Gastroesophageal sphincter (tissue), 4 donors: ENCODE measurements around the gene ZSCAN31. TPM values are rescaled to one million over a fixed set of nuclear protein-coding genes. Genes with fewer than 3 reads are reported as not detected.
"Not testable (repeated sequence)": the region's sequence is repeated elsewhere in the genome, so short reads cannot be mapped to it uniquely, and the experiment has no call there.

Experiments
- ATAC-seq: fragments of 150-250 bp; one replicate; pipeline ENCODE4 v1.9.1; 2016; ENCODE audit warnings: mild to moderate bottlenecking, moderate library complexity
- H3K27ac ChIP-seq, 4 donors: fragments of 200-600 bp; sonication (generic) in 3 of 4; 1 replicate in 3 of 4; 2 replicates in 1 of 4; pipeline ENCODE4 v1.5.1; 2016 to 2019
- H3K27me3 ChIP-seq: fragments of 200-600 bp; sonication (generic); one replicate; pipeline ENCODE4 v1.5.1; 2019
- H3K36me3 ChIP-seq, 2 donors: fragments of 200-600 bp; sonication (generic); one replicate each; pipeline ENCODE4 v1.5.1; 2019; ENCODE audit warnings: control low read depth in 1 of 2
- H3K4me1 ChIP-seq, 3 donors: fragments of 200-600 bp; sonication (generic); 1 replicate in 2 of 3; 2 replicates in 1 of 3; pipeline ENCODE4 v1.5.1; 2016 to 2019; ENCODE audit warnings: control low read depth in 2 of 3
- H3K4me3 ChIP-seq, 2 donors: fragments of 200-600 bp; sonication (generic); one replicate each; pipeline ENCODE4 v1.5.1; 2019; ENCODE audit warnings: mild to moderate bottlenecking in 1 of 2, moderate library complexity in 1 of 2
- H3K9me3 ChIP-seq, 3 donors: fragments of 200-600 bp; sonication (generic); one replicate each; pipeline ENCODE4 v1.5.1; 2017 to 2019; ENCODE audit warnings: control low read depth in 2 of 3
- CTCF ChIP-seq, 4 experiments: fragments of 200-600 bp in 2 of 4; fragments of 450-650 bp in 2 of 4; sonication (generic) in 1 of 4; IDR thresholded peaks; one replicate each; pipeline ENCODE4 v1.5.1; 2017 to 2019; ENCODE audit warnings: antibody characterized with exemption in 4 of 4, mild to moderate bottlenecking in 2 of 4, moderate library complexity in 2 of 4
- EP300 ChIP-seq: sonication (generic); formaldehyde crosslinking; IDR thresholded peaks from one replicate; pipeline ENCODE4 v1.6.1; 2017; ENCODE audit warnings: antibody characterized with exemption, mild to moderate bottlenecking
- POLR2A ChIP-seq, 2 donors: fragments of 450-650 bp; IDR thresholded peaks; one replicate each; pipeline ENCODE4 v1.6.1; 2017; ENCODE audit warnings: antibody characterized with exemption in 2 of 2, mild to moderate bottlenecking in 2 of 2, moderate library complexity in 1 of 2
- POLR2AphosphoS5 ChIP-seq: sonication (generic); formaldehyde crosslinking; IDR thresholded peaks from one replicate; pipeline ENCODE4 v1.6.1; 2017; ENCODE audit warnings: antibody characterized with exemption
- WGBS, 2 donors: methylation state at CpG; one replicate each; pipeline ENCODE4 v1.1.5; 2018; ENCODE audit warnings: low coverage in 1 of 2; 5-methylcytosine and 5-hydroxymethylcytosine counted together
- total RNA-seq, 4 donors: library from RNA; depleted of rRNA; stranded (reverse); fragments of >200 nt; gene quantifications; one replicate each; pipeline ENCODE4 v1.1.0, GENCODE V29; 2016

ZSCAN31 gene
- total RNA-seq, 4 donors from 2014 or later: 14.9 to 32.0 (median 24.8) TPM

GRCh38 chr6:28369463-28369862 is 33.5 kb upstream of the ZSCAN31 start:
- Histone ChIP-seq H3K4me1 (no peaks in the 10 kb centered on the region), H3K27ac (no peak overlapping the region), H3K36me3 (peaks cover 3 to 42% of the 10 kb centered on the region in 2 donors), H3K27me3 (no peaks in the 10 kb centered on the region), H3K9me3 (no peaks in the 10 kb centered on the region), H3K4me3 (no peak overlapping the region)
- TF ChIP-seq CTCF (IDR thresholded peaks at IDR 0.05) (no peak), POLR2AphosphoS5 (no peak), POLR2A (IDR thresholded peaks at IDR 0.05) (no peak), EP300 (no peak)
- no peak for ATAC-seq
- WGBS, 2 donors: 94 to 95% methylated on average over 3 of the region's 3 CpGs

DNA sequence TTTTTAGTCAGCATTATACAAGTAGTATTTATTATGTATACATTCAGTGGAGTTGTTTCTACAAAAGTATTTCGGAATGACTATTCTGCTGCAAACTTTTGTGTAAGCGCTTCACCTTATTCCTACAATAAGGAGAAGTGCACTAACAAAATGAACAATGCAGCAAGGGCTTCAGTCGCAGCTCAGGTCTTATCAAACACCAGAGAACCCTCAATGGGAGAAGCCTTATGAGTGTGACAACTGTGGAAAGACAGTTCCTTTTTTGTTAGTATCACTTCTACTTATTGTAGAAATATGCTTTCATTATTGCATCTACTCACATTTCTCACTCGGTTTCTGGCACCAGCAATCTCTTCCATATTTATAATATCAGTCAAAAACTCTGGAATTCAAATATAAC is 32.6 kb upstream of the ZSCAN31 start:
- Histone ChIP-seq H3K4me1 (no peaks in the 10 kb centered on the region), H3K27ac (no peak overlapping the region), H3K36me3 (peaks cover 3 to 51% of the 10 kb centered on the region in 2 donors), H3K4me3 (no peak overlapping the region), H3K9me3 (no peaks in the 10 kb centered on the region), H3K27me3 (no peaks in the 10 kb centered on the region)
- no peak for TF ChIP-seq CTCF (IDR thresholded peaks at IDR 0.05)
- no peak for TF ChIP-seq EP300
- no peak for TF ChIP-seq POLR2AphosphoS5
- TF ChIP-seq POLR2A (IDR thresholded peaks at IDR 0.05): no peak
- ATAC-seq: no peak
- WGBS, 2 donors: 75 to 76% methylated on average over 4 of the region's 4 CpGs

GRCh38 chr6:28365590-28365989 is 29.6 kb upstream of the ZSCAN31 start:
- not testable (repeated sequence) for H3K27ac ChIP-seq, ATAC-seq, H3K27me3 ChIP-seq, H3K4me1 ChIP-seq, H3K9me3 ChIP-seq, H3K4me3 ChIP-seq
- 86 to 100% methylated on average over 1 to 4 of the region's 4 CpGs for WGBS, 2 donors
- H3K36me3 ChIP-seq: peaks cover 3 to 79% of the 10 kb centered on the region in 2 donors

- H3K27me3 ChIP-seq: no peaks in the 10 kb centered on the region
- ATAC-seq: no peak
- H3K27ac ChIP-seq: no peak overlapping the region
- H3K4me3 ChIP-seq: no peak overlapping the region
- H3K9me3 ChIP-seq: no peaks in the 10 kb centered on the region
- peaks cover 0 to 69% of the 10 kb centered on the region in 2 donors for H3K36me3 ChIP-seq
- H3K4me1 ChIP-seq: peaks cover 0 to 13% (median 6%) of the 10 kb centered on the region in 3 donors
- no peak for TF ChIP-seq EP300
- TF ChIP-seq POLR2A (IDR thresholded peaks at IDR 0.05): no peak
- TF ChIP-seq CTCF (IDR thresholded peaks at IDR 0.05): no peak
- no peak for TF ChIP-seq POLR2AphosphoS5
- 82 to 83% methylated on average over 2 of the region's 2 CpGs for WGBS, 2 donors
Observed at GRCh38 chr6:28360961-28361360, 25.0 kb upstream of the ZSCAN31 start.

DNA sequence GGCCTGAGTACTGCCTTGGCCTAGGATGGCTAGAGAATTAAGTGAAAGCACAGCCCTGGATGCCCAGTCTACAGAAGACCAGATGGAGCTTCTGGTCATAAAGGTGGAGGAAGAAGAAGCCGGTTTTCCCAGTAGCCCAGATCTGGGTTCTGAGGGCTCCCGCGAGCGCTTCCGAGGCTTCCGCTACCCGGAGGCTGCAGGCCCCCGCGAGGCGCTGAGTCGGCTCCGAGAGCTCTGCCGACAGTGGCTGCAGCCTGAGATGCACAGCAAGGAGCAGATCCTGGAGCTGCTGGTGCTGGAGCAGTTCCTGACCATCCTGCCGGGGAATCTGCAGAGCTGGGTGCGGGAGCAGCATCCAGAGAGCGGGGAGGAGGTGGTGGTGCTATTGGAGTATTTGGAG is 23.6 kb upstream of the ZSCAN31 start:
- not testable (repeated sequence) for H3K27me3 ChIP-seq, H3K4me3 ChIP-seq, H3K9me3 ChIP-seq, ATAC-seq, H3K27ac ChIP-seq
- Histone ChIP-seq H3K4me1 (peaks cover 0 to 26% (median 6%) of the 10 kb centered on the region in 3 donors), H3K36me3 (peaks cover 0 to 55% of the 10 kb centered on the region in 2 donors)
- 70% methylated on average over 2 of the region's 16 CpGs; no CpG with 5 or more reads in 1 of the 2 donors for WGBS, 2 donors

GRCh38 chr6:28357036-28357435 is 21.1 kb upstream of the ZSCAN31 start:
- ATAC-seq: no peak
- Histone ChIP-seq H3K27me3 (no peaks in the 10 kb centered on the region), H3K27ac (peak overlapping the region in 3 of 4 donors; percentile 86 to 92 (median 88)), H3K4me3 (no peak overlapping the region), H3K9me3 (no peaks in the 10 kb centered on the region), H3K4me1 (peaks cover 0 to 47% (median 6%) of the 10 kb centered on the region in 3 donors), H3K36me3 (peaks cover 0 to 31% of the 10 kb centered on the region in 2 donors)
- 61 to 63% methylated on average over 4 to 5 of the region's 6 CpGs for whole genome bisulfite sequencing, 2 donors
- no peak for TF ChIP-seq POLR2A (IDR thresholded peaks at IDR 0.05)
- TF ChIP-seq POLR2AphosphoS5: no peak
- TF ChIP-seq EP300: no peak
- TF ChIP-seq CTCF (IDR thresholded peaks at IDR 0.05): no peak
